Measurements from ENCODE around the gene RASSF6. TPM values are rescaled to one million over a fixed set of nuclear protein-coding genes. Genes with fewer than 3 reads are reported as not detected.

Gene RASSF6, protein sequence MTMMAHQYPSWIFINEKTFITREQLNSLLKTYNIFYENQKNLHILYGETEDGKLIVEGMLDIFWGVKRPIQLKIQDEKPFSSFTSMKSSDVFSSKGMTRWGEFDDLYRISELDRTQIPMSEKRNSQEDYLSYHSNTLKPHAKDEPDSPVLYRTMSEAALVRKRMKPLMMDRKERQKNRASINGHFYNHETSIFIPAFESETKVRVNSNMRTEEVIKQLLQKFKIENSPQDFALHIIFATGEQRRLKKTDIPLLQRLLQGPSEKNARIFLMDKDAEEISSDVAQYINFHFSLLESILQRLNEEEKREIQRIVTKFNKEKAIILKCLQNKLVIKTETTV
- not detected in 2 replicates for total RNA-seq

DNA sequence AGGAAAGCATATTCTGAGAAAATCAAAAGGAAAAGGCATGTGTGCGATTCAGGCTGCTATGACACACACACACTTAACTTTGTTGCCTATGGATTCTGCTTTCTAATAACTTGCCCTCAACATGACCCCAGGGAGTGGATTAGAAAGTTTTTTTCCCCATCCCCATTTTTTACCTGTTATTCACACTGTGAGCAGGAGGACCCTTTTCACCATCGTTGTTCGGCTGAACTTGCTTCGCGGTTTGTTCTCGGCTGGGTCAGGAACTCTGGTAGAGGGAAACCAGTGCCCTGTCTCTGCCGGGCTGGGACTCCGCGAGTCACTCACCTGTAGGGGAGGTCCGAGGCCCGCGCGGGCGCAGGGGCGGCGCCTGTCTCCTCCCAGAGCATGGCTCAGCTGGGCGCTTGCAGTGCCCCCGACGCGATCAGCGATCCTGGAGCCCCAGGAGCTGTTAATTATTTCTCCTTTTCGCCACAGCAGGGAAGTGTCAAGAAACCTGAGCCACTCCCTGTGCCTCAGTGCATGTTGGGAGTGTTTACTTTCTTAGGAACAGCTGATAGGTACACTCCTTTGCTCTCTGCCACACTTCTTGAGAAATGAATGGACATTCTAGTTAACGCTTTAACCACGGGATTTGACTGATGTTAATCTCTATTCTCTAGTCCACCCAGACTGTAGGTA lies at the start of gene RASSF6:
TSS of gene RASSF6 (minus strand) at position 322 of the 678 bp plus-strand sequence. CDS start 8,641 bp downstream, outside the sequence.

Other genes starting within 250 kb of the RASSF6 start
- not detected in 2 replicates for gene ALB, start 216.1 kb downstream of the RASSF6 start, total RNA-seq
- not detected in 2 replicates for gene AFP, start 184.2 kb downstream of the RASSF6 start, total RNA-seq
- gene AFM, start 138.7 kb downstream of the RASSF6 start, total RNA-seq: not detected in 2 replicates
- 3.7 and 69.8 TPM in 2 replicates for gene CXCL8, start 120.1 kb upstream of the RASSF6 start, total RNA-seq
- under 0.01 TPM in 1 of 2 replicates, not detected in the other for gene CXCL6, start 216.2 kb upstream of the RASSF6 start, total RNA-seq
- not detected in 2 replicates for gene PF4V1, start 232.9 kb upstream of the RASSF6 start, total RNA-seq
- gene CXCL1, start 249.0 kb upstream of the RASSF6 start, total RNA-seq: 1.0 and 5.3 TPM in 2 replicates

All from dermis lymphatic vessel endothelial cell (primary cell).